Activated CD8-positive, alpha-beta T cell treated with anti-CD3 and anti-CD28 coated beads for 36 hours (primary cell): ENCODE results near the gene ITIH4. TPM values are rescaled to one million over a fixed set of nuclear protein-coding genes. Genes with fewer than 3 reads are reported as not detected.

ENCODE experiments used
- ATAC-seq: fragments of 200-7000 bp; cut with Tn5 transposase; one replicate; pipeline ENCODE4 v1.10.0; 2021; ENCODE audit warnings: mild to moderate bottlenecking, moderate library complexity
- CTCF ChIA-PET: fragments of 350-600 bp; sonication (Branson Sonifier 250); formaldehyde crosslinking; loops from one replicate; lab custom pipeline; 2021; ENCODE audit warnings: antibody characterized with exemption; lab: Charles Lee
- POLR2A ChIA-PET: fragments of 350-600 bp; sonication (Branson Sonifier 250); formaldehyde crosslinking; loops from one replicate; lab custom pipeline; 2021; ENCODE audit warnings: antibody characterized with exemption; lab: Charles Lee
- DNase-seq: peaks from one replicate; pipeline ENCODE4 v3.0.0-alpha.2; 2020
- H3K27ac Mint-ChIP-seq: one replicate; pipeline ENCODE4 v1.8.0; 2021; ENCODE audit warnings: mild to moderate bottlenecking, mixed read lengths
- H3K27me3 Mint-ChIP-seq: one replicate; pipeline ENCODE4 v1.8.0; 2021; ENCODE audit warnings: mixed read lengths
- H3K36me3 Mint-ChIP-seq: one replicate; pipeline ENCODE4 v1.8.0; 2021; ENCODE audit warnings: low read depth, mixed read lengths
- H3K4me1 Mint-ChIP-seq: one replicate; pipeline ENCODE4 v1.8.0; 2021; ENCODE audit warnings: low read depth, mixed read lengths
- H3K4me3 Mint-ChIP-seq: one replicate; pipeline ENCODE4 v1.8.0; 2021; ENCODE audit warnings: mild to moderate bottlenecking, moderate library complexity, mixed read lengths
- H3K9me3 Mint-ChIP-seq: one replicate; pipeline ENCODE4 v1.8.0; 2021; ENCODE audit warnings: mixed read lengths
- CTCF ChIP-seq: fragments of 200-600 bp; IDR thresholded peaks from one replicate; pipeline ENCODE4 v1.8.0; 2022; ENCODE audit warnings: antibody characterized with exemption, mild to moderate bottlenecking
- intact Hi-C: fragments of 100-400 bp; cut with micrococcal nuclease; formaldehyde crosslinking; loops from one replicate; pipeline ENCODE4 v1.10.0; 2022
- total RNA-seq, 2 experiments: library from RNA; stranded (reverse); gene quantifications; one replicate each; pipeline ENCODE4 v1.2.3, GENCODE V29; 2021

The ITIH4 gene
- total RNA-seq, 2 experiments from 2014 or later, result 3.9 to 5.5 TPM

DNA sequence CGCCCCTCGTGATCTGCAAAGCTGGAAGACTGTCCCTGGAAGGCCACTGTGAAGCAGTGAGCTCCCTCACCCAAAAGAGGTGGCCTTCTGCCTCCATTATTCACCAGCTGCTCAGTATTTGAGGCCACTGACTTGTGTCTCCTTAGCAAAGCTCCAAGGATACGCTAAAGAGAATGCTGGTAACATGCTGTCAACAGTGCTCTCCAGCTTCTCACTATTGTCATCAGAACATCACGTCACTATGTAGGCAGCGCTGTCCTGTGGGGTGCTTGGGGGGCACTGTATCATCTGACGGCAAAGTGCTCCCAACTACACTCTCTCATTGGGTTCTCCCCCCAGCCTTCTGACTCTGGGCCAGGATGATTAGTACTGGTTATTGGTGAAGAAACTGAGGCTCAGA lies 14.3 kb downstream of the ITIH4 start:
- ChIA-PET CTCF (interaction anchor here (0.8 to 1.1 kb wide), 2 partner anchors 18 to 30 kb away, joined by 3 read pairs; no protein-coding TSS in a partner anchor), POLR2A (no interaction called here)
- Mint-ChIP-seq H3K9me3 (no peaks in the 10 kb centered on the region), H3K4me3 (no peak overlapping the region), H3K27ac (no peak overlapping the region), H3K36me3 (no peaks in the 10 kb centered on the region), H3K27me3 (no peaks in the 10 kb centered on the region), H3K4me1 (no peaks in the 10 kb centered on the region)
- intact Hi-C loops, result no loop called here
- no peak for ATAC-seq
- no peak for TF ChIP-seq CTCF
- DNase-seq, result no peak

GRCh38 chr3:52813810-52814209 lies 16.7 kb downstream of the ITIH4 start:
- CTCF ChIA-PET, result no interaction called here

GRCh38 chr3:52811452-52812011 lies 18.9 kb downstream of the ITIH4 start:
- no peak overlapping the region for H3K4me3 Mint-ChIP-seq
- DNase-seq (no peak), ATAC-seq (no peak)
- CTCF ChIA-PET, result interaction anchor here (1.0 to 1.5 kb wide), 4 partner anchors 9 to 13 kb away, joined by 3 to 6 read pairs (median 4); no protein-coding TSS in a partner anchor
- POLR2A ChIA-PET, result interaction anchor here (0.9 kb wide), 1 partner anchor 41 kb away, joined by 3 read pairs; the partner anchor contains the start of gene NEK4
- TF ChIP-seq CTCF, result no peak
- H3K27me3 Mint-ChIP-seq, result no peaks in the 10 kb centered on the region
- H3K36me3 Mint-ChIP-seq, result no peaks in the 10 kb centered on the region
- H3K27ac Mint-ChIP-seq, result no peak overlapping the region
- H3K9me3 Mint-ChIP-seq, result no peaks in the 10 kb centered on the region
- intact Hi-C loops, result no loop called here
- no peaks in the 10 kb centered on the region for H3K4me1 Mint-ChIP-seq

More at GRCh38 chr3:52813810-52814209, 16.7 kb downstream of the ITIH4 start:
- no peak for ATAC-seq
- POLR2A ChIA-PET, result interaction anchor here (0.8 kb wide), 1 partner anchor 18 kb away, joined by 4 read pairs; no protein-coding TSS in a partner anchor
- Mint-ChIP-seq H3K27ac (no peak overlapping the region), H3K27me3 (no peaks in the 10 kb centered on the region), H3K4me3 (no peak overlapping the region), H3K4me1 (no peaks in the 10 kb centered on the region), H3K9me3 (no peaks in the 10 kb centered on the region), H3K36me3 (no peaks in the 10 kb centered on the region)
- TF ChIP-seq CTCF, result no peak
- intact Hi-C loops, result no loop called here
- DNase-seq, result no peak

DNA sequence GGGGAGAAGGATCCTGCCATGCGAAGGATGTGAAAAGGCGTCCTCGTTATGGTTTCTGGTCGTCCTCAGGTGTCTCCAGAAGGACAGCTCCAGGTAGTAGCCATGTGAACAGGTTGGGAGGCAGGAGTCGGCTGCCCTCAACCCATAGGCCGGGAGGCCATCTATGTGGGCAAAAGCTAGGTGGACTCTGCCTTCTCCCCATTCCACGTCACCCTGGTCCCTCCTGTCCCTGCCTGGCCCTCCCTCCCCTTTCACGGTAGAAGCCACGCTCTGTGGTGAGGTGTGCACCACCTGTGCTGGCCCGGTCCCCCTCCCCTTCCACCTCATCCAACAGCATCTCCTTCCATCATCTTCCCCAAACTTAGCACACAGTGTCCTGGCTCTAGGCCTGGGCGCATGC lies 19.5 kb downstream of the ITIH4 start:
- ChIA-PET POLR2A (no interaction called here), CTCF (interaction anchor here (1.5 kb wide), 2 partner anchors 10 to 12 kb away, joined by 5 to 6 read pairs; no protein-coding TSS in a partner anchor)
- Mint-ChIP-seq H3K27ac (no peak overlapping the region), H3K36me3 (no peaks in the 10 kb centered on the region), H3K27me3 (no peaks in the 10 kb centered on the region), H3K4me1 (no peaks in the 10 kb centered on the region), H3K9me3 (no peaks in the 10 kb centered on the region), H3K4me3 (no peak overlapping the region)
- ATAC-seq (no peak), DNase-seq (no peak)
- intact Hi-C loops, result no loop called here
- no peak for TF ChIP-seq CTCF

DNA sequence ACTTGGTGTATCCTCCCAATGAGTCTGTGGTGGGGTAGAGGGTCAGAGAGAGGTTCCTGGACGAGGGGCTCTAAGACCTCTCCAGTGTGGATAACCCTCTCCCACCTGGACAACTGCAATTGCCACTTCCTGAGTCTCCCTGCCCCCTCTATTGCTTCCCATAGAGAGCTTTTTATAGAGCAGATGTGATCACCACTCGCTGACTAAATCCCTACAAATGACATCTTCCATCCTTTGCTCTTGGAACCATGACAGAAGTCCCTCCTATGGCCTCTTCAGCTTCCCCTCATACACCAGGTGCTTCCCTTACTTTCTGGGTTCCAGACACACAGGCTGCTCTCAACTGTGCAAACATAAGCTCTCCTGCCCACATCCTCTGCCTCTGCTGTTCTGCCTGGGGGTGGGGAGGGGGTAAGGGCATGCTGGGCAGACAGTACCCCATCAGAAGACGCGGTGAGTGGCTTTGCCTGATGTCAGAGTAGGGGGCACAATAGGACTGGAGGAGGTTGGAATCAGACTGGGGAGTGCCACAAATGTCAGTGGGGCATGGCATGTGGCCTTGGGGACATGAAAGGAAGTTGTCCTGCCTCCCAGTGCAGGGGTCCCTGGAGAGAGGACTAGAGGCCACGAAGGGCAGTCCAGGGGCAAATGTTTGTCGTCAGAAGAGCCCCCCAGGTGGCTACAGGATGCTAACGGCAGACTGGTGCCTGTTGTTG lies 20.7 kb downstream of the ITIH4 start:
- ChIA-PET CTCF (interaction anchor here (2.2 kb wide), 1 partner anchor 12 kb away, joined by 6 read pairs; no protein-coding TSS in a partner anchor), POLR2A (no interaction called here)
- ATAC-seq (no peak), DNase-seq (no peak)
- Mint-ChIP-seq H3K27me3 (no peaks in the 10 kb centered on the region), H3K36me3 (no peaks in the 10 kb centered on the region), H3K4me3 (no peak overlapping the region), H3K27ac (no peak overlapping the region), H3K4me1 (no peaks in the 10 kb centered on the region), H3K9me3 (no peaks in the 10 kb centered on the region)
- TF ChIP-seq CTCF, result no peak
- intact Hi-C loops, result no loop called here
